GM19328 (cell line): ENCODE measurements around the gene DENND5A.

Experiments
- ATAC-seq: cut with Tn5 transposase; IDR thresholded peaks from one replicate; pipeline ENCODE4 v1.9.1; 2021; ENCODE audit warnings: mild to moderate bottlenecking, moderate library complexity; ENCODE audit not compliant: unreplicated experiment

DENND5A gene

DNA sequence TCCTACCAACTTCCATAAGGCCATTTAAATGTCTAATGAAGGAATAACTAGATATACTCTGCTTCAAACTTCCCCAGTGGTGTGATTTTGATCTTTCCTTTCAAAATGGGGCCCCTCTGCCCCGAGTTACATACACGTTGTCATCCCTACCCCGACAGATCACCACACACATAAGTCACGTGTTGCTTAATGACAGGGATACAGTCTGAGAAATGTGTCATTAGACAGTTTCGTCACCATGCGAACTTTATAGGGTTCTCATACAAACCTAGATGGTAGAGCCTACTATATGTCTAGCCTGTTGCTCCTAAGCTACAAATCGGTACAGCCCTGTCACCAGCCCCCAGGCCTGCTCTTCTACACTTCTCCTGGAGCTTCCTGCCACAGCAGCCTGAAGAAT lies 124.0 kb downstream of the DENND5A start:
- ATAC-seq, result no peak

DNA sequence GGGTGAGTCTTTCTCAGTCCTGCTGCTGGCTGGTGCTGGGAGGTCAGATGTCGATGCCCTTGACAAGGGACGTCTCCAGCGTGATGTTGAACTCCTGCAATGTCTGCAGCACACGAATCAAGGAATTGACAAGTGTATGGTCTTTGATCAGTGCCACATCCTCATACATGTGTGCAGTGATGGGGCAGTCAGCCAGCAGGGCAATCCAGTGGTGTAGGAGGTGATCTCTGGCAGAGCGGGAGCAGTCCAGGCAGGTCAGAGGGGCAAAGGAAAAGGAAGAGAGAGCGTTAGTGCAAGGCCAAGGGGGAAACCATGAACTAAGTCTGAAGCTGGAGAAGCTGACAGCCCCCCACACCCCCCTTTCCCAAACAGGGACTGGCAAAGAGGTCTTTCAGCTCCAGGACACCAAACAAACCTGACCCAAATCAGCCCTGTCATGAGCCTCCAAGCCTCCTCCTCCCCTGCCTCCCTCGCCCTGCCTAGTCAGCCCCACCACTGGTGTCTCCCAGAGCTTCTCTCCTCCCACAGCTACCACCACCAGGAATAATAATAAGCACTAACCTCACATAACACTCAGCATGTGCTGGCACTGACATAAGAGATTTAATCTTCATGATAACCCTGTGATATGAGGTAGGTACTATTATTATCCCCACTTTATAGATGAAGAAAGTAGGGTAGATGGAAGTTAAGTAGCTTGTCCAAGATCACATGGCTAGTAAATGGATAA lies 125.4 kb downstream of the DENND5A start:
- ATAC-seq, result no peak

DNA sequence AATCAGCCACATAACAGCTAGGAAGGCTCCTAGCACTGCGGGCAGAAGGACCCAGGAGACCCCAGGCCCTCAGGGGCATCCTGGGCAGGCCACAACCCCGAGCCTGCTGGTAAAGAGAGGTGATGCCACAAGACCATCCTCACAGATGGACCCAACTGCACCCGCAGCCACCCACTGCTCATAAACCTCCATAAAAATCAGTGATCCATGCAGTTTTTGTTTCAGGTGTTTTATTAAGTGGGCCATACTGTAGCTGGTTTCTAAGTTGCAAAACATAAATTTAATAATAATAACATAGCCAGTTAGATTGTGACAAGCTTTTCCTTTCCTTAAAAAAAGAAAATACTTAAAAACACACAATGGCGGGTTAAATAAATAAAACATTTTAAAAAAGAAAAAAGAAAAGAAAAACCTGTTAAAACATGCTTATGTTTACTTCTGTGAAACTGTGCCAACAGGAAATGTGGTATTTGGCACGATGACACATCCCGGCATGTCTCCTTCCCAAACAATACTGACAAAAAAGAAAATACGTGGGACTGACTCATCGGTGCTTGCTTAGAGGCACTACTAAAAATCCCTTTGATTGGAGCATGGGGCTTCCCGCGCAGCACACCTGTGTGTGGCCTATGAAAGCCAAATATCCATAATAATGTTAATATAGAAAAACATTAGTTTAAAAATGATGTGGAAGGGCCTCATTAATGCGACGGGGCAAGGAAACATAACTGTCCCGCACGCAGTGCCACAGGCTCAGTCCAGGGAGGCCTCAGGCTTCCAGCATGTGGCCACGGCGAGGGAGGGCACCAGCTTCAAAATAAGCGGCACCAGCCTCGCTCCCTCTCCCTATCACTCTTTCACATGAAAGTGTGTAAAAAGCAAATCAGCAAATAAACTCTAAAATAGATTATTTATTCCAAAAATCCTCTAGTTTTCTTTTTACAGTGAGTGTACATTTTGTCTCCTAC lies 126.3 kb downstream of the DENND5A start:
- ATAC-seq, result no peak

DNA sequence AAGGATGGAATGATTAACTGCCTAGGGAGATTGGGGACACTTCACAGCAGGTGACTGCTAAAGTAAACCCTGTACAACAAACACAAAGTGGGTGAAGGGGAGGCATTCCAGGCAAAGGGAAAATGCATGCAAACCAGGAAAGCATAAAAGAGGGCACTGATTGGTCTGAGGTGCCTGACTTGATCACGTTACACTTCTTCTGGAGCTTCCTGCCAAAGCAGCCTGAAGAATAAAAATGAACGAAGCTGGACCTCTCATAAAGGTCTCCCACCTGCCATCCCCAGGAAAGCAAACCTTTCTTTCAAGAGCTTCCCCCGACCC lies 127.1 kb downstream of the DENND5A start:
- ATAC-seq, result no peak

DNA sequence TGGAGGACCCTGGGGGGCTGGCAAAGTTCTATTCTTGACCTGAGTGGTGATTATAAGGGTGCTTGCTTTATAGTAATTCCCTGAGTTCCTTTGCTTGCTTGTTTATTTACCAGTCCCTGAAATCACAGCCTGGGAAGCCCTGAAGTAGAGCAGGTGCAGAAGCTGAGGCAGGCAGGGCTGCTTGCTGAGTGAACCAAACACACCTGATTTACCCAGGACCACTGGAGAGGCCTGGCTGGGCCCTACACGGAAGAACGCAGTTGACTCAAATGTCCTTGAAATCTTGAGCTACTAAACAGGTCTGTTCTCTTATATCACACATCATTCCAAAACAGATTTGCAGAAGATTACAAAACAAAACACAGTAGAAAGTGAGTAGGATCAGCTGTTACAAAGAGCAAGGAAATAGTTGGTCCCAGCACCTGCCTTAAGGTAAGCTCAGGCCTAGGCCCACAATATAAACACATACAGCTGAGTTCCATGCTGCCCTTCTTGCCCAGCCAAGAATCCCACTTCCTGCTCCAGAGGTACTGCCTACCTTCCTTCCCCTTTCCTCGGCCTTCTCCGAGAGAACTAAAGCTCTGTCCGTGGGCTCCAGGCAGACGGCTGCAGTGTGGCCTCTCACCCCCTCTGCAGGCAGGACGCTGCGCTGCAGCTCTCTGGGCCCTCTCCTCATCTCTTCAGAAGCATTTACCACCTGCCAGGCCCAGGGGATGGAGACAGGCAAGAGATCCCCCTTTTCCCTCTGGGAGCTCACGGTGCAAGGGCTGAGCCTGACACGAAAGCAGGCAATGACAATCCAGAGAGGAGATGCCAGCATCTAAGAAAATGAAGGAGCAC lies 127.6 kb downstream of the DENND5A start:
- ATAC-seq, result peak; percentile 45

DNA sequence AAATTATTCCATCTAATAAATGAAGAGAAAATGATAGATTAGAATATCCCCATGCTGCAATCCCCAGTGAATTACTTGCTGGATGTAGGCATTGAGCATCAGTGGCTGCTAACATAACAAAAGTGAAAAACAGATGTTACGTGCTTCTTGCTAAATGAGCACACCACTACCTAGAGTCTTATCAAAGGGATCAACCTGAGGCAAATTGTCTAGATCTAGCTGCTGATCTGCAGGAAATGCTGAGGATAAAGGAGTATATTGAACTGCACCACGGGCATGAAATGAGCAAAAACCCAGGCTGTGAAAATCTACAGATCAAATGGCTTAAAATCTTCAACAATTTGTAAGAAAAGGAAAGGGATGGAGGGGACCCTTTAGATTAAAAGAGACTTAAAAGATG lies 128.4 kb downstream of the DENND5A start:
- no peak for ATAC-seq

DNA sequence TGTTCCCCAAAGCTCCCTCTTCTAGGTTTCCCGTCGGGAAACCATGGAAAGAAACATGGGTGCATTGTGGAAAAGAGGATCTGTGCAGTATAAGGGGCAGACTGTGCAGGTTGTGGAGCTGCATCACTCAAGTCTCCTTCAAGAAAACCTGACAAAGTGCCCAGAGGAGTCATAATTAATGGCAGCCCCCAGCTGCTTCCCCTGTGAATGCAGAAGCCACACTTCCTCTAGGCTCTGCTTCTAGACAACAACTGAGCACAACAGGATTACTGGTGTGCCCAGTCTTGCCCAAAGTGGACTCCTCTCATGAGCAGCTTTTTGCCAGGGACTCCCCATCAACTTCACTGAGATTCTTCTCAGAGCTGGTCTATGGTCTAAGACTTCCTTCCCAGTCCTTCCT lies 131.2 kb downstream of the DENND5A start:
- ATAC-seq, result no peak

DNA sequence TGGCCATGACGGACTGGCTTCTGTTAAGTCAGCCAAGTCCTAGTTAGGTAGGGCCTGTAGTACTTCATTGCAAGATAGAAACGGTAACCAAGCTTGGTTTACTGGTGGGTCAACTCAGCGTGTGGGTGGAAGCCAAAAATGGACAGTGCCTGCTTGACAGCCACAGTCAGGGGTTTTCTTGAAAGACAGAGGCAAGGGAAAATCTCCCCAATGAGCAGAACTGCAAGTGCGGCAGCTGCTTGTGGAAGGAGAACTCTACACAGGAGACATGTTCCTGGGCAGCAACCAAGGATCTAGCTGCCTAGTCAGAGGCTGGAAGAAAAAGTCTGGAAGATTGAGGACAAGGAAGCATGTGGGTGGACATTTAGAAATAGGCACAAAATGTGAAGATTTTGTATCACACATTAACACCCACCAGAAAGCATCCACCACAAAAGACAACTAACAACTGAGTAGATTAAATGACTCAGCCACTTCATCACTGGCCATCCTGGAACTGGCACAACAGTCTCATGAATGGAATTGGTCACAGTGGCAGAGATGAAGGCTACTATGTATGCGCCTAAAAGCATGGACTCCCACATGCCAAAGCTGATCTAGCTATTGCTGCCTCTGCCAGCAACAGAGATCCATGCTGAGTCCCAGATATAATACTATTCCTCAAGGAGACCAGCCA lies 132.8 kb downstream of the DENND5A start:
- no peak for ATAC-seq

DNA sequence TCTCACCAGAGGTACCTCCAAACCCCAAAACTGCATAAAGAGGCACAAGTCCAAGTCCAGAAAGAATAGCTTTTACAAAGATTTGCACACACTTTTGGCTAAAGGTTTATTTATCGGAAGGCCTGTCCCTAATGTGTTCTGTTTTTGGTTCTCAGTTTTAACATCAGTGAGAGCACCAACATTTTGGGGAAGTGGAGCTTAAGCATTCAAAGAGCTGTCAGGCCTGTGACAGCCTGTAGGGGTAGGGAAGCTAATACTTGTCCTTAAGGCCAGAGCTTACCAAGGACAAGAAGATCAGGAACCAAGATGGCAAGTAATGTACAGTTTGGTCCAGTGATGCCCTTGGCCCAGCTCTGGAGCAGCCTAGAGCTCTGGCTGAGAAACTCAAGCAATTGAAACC lies 134.9 kb downstream of the DENND5A start:
- ATAC-seq, result no peak

DNA sequence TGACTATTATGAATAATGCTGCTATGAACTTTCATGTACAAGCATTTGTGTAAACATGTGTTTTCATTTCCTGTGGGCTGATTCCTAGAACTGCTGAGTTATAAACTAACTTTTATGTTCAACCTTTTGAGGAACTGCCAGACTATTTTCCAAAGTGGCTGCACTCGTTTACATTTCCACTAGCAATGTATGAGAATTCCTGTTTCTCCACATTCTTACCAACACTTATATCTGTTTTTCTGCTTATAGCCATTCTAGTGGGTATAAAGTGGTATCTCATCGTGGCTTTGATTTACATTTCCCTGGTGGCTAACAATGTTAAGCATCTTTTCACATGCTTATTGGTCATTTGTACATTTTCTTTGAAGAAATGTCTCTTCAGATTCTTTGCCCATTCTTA lies 138.5 kb downstream of the DENND5A start:
- no peak for ATAC-seq

DNA sequence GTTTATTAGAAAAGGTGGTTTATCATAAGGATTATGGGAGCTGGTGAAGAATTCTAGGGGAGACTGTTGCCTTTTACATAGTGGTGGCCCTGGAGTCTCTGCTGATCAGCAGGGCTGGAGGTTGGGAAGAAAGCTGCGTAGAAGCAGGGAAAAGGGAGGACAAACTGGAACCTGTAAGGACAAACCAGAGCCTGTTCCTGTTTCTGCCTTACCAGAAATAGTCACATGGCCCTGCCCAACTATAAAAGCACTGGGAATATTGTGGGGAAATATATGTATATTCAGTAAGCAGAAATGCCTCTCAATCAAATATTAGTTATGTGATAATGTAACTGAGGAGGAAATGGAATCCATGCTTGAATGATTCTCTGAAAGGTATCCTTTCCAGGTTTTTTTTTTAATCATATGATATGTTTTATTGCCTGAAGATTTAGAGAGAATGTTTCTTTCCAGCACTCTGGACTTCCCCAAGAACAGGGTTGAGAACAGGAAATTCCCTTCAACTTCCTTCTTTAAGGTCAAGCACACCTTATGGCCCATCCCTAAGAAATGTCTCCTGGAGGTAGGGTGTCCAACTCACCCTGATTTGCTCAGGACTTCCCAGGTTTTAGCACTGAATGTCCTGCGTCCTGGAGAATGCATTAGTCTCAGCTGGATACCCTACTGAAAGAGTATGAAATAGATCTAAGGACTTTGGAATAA lies 139.8 kb downstream of the DENND5A start:
- ATAC-seq, result no peak

DNA sequence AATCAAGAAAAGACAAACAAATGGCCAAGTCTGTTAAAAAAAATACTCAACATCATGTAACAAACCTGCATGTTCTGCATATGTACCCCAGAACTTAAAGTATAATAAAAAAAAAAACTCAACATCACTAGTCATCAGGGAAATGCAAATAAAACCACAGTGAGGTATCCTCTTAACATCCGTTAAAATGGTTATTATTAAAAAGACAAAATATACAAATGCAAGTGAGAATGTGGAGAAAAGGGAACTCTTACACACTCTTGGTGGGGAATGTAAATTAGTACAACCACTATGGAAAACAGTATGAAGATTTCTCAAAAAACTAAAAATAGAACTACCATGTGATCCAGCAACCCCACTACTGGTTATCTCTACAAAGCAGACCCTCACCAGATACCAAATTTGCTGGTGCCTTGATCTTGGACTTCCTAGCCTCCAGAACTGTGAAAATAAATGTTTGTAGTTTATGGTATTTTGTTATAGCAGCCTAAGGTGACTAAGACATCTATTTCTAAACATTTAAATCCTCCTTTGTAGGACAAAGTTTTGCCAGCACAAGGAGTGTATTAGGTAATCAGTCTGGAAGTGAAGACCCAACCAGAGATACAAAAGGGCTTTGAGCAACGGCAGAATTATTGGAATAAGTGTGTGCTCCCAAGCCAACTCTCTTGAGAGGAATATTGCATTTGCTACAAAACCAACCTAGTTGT lies 141.4 kb downstream of the DENND5A start:
- no peak for ATAC-seq

DNA sequence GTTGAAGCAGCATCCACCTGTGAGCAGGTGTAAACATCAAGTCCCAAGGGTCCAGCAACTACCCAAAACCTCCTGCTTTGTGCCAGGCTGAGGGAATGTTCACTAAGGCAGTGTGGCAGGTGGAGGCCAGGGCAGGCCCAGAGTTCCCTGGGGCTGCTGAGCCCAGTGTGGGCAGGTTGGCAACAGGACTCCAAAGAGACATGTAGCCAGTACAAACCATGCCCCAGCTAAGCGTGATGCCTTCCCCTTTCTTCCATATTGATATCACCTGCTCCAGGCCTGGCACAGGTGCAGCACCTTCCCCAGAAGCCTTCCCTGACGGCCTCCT lies 143.7 kb downstream of the DENND5A start:
- ATAC-seq, result no peak

DNA sequence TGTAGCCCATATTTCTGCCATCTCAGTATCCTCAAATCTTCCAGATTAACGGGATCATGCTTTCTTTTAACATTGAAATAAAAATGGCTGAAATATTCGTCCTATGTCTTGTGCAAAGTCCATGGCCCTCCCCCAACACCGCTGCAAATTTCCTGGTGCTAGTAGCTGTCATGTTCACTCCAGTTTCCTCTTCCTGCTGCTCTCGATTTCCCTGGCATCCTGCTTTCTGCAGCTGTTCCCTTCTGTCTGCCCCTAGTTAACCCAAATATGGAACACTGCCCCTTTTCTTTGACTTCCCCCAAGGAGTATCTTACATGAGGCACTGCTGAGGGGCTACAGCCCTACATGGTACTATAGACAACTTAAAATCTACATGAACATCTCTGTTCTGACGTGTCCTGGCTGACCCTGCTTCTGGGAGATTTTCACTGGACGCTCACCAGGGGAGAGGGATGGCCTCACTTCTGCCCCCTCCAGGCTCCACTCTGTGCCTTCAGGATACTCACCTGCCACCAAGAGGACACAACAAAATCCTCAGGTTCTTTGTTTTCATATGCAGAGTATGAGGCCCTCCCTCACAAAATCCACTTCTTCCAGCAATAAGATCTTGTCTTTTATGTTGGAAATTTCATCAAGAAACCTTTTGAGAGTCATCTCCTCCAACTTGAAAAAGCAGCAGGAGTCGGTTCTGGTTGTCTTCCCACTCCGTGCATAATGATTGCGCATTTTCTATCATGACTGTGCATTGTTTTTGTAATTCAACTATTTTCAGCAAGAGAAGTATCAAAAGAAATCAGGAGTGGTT lies 144.3 kb downstream of the DENND5A start:
- no peak for ATAC-seq

DNA sequence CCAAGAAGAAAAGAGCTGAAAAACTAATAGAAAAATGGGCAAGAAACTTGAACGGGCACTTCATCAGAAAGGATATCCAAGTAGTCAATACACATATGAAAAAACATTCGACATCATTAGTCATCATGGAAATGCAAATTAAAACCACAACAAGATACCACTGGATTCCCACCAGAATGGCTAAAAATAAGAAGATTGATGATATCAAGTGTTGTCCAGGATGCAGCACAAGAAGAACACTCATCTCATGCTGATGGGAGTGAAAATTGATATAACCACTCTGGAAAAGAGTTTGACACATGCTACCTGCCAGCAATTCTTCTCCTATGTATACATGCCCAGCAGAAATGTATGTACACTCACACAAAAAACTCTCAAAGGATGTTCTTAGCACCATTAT lies 146.9 kb downstream of the DENND5A start:
- no peak for ATAC-seq

DNA sequence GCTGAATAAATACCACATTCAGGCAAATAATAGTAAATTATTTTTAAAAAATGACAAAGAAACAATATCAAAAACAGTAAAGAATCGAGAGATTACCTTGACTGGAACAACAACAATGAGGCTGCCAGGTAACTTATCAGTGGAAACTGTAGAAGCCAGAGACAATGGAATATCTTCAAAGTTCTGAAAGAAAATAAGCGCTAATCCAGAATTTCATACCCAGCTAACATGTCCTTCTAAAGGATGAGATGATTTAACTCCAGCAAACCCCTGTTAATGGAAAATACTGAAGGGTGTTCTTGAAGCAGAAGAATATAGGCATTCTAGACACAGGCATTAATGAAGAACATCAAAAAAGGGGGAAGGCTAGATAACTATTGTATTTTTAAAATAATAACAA lies 153.1 kb downstream of the DENND5A start:
- ATAC-seq, result no peak

DNA sequence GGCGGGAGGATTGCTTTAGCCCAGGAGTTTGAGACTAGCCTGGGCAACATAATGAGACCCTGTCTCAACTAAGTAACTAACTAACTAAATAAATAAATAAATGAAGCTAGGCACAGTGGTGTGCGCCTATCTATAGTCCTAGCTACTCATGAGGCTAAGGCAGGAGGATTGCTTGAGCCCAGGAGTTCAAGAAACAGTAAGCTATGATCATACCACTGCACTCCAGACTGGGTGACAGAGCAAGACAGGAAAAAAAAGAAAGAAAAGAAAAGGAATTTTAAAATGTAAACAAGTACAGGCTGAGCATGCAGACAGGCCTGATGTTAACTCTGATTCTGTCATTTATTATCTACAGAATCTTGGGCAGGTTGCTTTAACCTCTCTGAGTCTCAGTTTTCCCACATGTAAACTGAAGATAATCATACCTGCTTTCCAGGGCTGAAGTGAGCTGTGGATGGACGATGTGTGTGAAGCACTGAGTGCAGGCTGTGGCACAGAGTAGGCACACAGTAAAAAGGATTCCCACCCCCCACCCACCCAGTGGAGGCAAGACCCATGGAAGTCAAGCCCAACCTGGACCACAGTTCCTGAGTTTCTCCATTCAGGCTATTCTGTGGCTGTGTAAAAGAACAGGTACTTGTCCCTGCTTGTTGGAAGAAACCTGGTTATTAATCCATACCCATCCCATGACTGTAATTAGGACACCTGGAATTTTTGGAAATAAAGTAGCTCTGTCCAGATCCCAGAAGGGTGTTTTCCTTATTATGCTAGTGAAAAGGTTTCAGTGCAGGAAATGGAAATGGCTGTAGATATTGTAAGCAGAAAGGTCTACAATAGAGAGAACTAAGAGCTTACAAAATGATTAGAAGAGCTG lies 155.1 kb downstream of the DENND5A start:
- ATAC-seq, result no peak

DNA sequence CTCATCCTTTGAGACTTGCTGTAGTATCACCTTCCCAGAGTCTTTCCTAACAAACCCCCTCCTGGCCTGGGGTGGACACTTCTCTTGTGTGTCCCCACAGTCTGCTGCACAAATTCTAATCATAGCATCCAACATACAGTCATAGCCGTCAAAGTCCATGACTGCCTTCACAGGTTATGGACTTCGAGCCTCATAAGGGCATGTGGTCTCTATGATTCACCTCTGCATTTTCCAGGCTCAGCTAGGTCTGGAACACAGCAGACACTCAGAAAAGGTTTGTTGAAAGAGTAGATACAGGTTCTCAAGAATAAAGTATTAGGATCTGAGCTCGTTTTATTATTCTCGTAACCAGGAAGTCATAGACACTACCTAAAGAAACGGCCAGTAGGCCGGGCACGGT lies 160.6 kb downstream of the DENND5A start:
- no peak for ATAC-seq
